ENCODE data around the gene PARN. TPM values are rescaled to one million over a fixed set of nuclear protein-coding genes. Genes with fewer than 3 reads are reported as not detected.

The PARN gene
- total and polyA plus RNA-seq, 2 of the 8 experiments (the other 6 are each of a cell fraction or from before 2014, with no cell fraction given): 24.5 to 44.6 TPM

- TF ChIP-seq HDAC6 (IDR thresholded peaks at IDR 0.05; ENCODE audit: low read depth, low read length) (no peak), SIRT6 (IDR thresholded peaks at IDR 0.05; ENCODE audit: low read length) (no peak), TAF7 (optimal IDR thresholded peaks at IDR 0.05; ENCODE audit: borderline replicate concordance, low read depth, low read length) (no peak)
Measured at GRCh38 chr16:14549789-14550153, 80.3 kb downstream of the PARN start (continued).
